HG02970 (cell line): ENCODE measurements around the gene SLC2A4.
A peak's percentile ranks its signal among the peaks of the same experiment; 100 is the strongest.

Source experiments
- ATAC-seq: cut with Tn5 transposase; IDR thresholded peaks from one replicate; pipeline ENCODE4 v1.9.1; 2021; ENCODE audit warnings: mild to moderate bottlenecking, moderate library complexity, moderate number of reproducible peaks; ENCODE audit not compliant: unreplicated experiment, low FRiP score

SLC2A4 gene

DNA sequence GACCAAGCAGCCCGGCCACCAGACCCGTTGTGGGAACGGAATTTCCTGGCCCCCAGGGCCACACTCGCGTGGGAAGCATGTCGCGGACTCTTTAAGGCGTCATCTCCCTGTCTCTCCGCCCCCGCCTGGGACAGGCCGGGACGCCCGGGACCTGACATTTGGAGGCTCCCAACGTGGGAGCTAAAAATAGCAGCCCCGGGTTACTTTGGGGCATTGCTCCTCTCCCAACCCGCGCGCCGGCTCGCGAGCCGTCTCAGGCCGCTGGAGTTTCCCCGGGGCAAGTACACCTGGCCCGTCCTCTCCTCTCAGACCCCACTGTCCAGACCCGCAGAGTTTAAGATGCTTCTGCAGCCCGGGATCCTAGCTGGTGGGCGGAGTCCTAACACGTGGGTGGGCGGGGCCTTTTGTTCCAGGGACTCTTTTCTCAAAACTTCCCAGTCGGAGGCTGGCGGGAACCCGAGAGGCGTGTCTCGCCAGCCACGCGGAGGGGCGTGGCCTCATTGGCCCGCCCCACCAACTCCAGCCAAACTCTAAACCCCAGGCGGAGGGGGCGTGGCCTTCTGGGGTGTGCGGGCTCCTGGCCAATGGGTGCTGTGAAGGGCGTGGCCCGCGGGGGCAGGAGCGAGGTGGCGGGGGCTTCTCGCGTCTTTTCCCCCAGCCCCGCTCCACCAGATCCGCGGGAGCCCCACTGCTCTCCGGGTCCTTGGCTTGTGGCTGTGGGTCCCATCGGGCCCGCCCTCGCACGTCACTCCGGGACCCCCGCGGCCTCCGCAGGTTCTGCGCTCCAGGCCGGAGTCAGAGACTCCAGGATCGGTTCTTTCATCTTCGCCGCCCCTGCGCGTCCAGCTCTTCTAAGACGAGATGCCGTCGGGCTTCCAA lies at the start of gene SLC2A4:
Gene SLC2A4 (plus strand): TSS at position 645 of the 879 bp plus-strand sequence. CDS start 217 bp downstream, at position 862.
- ATAC-seq = peak; percentile 44

- no peak for ATAC-seq
Observed at GRCh38 chr17:7232114-7232513, 49.4 kb upstream of the SLC2A4 start.

DNA sequence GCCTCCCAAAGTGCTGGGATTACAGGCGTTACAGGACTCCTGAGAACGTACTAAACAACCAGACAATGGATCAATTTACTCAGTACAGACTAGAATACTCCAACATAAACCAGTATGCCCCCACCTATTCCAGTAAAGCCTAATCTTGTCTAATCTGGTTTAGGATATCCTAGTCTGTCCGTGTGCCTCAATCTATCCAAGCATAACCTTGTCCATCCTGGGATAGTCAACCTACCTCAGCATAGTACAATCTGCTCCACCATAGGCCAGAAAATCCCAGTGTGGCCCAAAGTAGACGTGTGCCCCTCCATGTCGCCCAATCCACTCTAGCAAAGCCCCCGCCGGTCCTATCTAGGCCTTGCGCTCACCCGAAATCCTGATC lies 47.8 kb upstream of the SLC2A4 start:
- ATAC-seq = no peak

DNA sequence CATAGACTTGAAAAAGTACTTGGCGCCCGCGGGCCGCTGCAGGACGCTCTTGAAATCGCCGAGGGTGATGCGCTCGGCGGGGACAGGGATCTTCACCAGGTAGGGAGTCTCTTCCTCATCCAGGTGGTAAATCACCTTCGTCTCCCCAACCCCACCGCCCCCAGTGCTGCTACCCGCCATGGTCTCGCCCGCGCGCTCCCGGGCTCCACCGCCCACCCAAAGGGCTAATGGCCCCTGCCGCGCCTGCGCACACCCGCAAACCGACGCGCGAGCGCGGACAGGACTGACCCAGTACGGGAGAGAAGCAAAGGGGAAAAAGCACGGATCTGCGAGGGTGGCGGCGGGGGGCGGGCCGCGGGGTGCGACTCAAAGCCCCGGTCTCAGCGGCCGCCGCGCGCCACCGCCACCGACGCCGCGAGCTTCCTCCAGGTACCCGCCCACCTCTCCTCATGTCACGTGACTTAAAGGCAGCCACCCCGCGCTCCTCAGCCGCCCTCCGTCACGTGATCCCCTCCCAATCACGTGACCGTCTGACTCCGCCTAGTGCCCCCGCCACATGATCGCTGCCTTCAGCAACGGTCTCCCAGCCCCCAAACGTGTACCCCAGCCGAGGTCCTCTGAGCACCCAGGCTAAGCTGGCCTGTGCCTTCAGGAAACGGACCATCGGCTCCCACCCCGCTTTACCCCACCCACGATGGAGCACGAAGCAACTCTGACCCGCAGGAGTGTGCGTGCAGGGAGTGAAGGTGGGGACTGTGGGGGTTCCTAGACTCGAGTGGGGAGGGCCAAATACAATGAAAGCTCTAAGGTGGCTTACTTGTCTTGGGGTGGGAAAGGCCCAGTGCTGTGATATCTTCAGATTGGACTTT lies 47.2 kb upstream of the SLC2A4 start, which contains the start of gene DVL2:
Gene DVL2 (minus strand): TSS at position 435 of the 869 bp plus-strand sequence. CDS start 255 bp downstream, at position 180.
- ATAC-seq = peak; percentile 56

- ATAC-seq = no peak
Observed at GRCh38 chr17:7235693-7236665, 45.5 kb upstream of the SLC2A4 start.

DNA sequence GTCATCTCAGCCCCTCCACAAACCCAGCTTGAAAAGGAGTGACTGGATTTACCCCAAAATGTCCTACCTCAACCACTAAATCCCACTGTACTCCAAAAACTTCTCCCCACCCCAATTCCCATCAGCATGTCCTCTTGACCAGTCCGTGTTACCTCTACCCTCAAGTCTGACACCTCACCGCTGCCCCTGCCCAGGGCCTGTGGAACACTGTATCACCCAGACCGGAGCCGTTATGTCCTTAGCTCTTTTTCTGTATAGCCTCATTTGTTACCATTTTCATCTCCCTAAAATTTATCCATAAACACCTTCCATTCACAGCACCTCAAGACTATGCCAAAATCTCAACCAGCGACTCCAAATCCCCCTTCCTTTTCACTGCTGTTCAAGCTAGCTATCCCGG lies 44.7 kb upstream of the SLC2A4 start:
- ATAC-seq = no peak

- no peak for ATAC-seq
Observed at GRCh38 chr17:7237266-7237760, 44.2 kb upstream of the SLC2A4 start.

DNA sequence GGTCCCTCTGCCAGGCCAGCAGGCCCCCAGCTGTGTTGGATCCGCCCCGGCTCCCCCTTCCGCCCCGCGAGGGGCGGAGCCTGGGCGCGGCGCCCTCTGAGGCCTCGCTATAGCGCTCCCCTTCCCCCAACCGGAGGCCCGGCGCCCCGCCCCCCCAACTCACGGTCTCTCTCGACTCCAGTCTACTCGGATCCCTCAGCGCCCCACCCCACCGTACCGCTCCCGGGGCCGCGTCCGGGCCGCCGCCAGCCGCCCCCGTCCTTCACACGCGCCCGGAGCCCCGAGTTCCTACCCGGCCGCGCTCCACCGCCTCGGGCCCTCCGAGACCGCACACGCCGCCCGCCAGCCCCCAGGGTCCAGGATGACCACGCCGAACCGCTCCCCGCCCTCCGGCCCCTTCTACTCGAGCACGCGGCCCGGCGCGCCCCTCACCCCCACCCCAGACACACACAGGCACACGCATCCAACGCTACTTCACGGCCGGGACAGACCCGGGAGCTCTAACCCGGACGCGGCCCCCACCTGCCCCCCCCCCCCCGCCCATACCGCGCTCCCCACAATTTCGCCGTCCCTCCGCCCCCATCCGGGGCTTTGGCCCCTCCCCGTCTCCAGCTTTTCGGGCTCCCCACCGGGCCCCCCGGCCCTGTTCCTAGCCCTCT lies 43.6 kb upstream of the SLC2A4 start:
- no peak for ATAC-seq

- no peak for ATAC-seq
Observed at GRCh38 chr17:7238420-7239090, 43.0 kb upstream of the SLC2A4 start.

DNA sequence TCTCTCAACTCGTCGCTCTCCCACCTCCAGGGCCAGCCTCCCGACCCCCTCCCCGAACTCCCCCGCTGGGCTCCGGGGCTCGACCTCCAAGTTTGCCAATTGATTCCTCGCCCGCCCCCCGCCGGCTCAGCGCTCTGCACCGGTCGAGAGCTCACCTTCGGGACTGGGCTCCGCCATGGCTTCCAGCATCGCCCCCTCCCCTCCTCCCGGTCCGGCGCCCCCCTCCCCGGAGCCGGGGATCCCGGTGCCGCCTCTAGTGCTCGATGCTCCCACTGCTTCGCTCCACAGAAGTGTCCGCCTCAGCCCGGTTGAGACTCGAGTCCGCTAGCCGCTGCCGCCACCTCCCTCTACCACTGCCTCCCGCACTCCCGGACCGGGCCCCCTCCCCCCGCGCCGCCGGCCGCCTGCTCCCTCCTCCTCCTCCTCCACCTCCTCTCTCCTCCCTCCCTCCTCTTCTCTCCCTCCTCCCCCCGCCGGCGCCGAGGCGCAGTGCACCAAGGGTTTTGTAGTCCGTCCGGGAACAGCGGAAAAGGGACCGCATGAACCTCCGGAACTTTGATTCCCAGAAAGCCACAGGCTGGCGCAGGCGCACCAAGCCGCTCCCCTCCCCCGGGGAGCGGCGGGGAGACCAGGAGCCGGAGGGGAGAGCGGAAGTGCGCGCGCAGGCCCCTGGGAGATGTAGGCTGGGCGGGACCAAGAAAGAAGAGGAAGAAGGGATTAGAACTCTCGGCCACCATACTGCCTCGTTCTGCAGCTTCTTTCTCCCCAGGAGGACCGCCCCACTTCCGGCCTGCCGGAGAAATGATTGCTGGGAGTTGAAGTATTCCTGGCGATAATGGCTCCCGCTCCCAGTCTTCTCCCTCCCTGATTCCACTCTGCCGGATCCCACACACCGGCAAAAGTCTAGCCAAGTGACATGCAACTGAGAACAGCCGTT lies 42.2 kb upstream of the SLC2A4 start, which contains the start of gene PHF23:
Gene PHF23 (minus strand): TSS at position 367 of the 937 bp plus-strand sequence. CDS start 178 bp downstream, at position 189.
- peak; percentile 61 for ATAC-seq

GRCh38 chr17:7240375-7240774 lies 41.1 kb upstream of the SLC2A4 start:
- ATAC-seq = no peak

GRCh38 chr17:7241090-7241733 lies 40.3 kb upstream of the SLC2A4 start:
- ATAC-seq = no peak

- peak; percentile 39 for ATAC-seq
Observed at GRCh38 chr17:7241783-7242716, 39.5 kb upstream of the SLC2A4 start, which contains the start of gene GABARAP. TSS of gene GABARAP (minus strand) at chr17:7242449. CDS start at chr17:7242330, 119 bp downstream.

GRCh38 chr17:7242717-7243452 lies 38.6 kb upstream of the SLC2A4 start:
- ATAC-seq = peak; percentile 50

DNA sequence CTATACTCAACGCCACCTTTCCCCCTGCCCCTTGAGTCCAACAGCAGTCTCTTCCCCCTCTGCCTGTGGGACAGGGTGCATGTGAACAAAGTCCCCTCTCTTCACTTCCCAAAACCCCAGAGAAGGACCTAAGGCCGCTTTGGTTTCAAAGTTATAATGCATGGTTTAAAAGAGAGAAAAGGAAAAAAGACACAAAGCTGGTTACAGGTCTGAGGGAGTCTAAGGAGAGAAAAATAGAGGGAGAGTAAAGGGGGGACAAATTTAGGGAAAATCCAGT lies 38.1 kb upstream of the SLC2A4 start:
- ATAC-seq = no peak
